ENCODE data around the gene HTR3D. TPM values are rescaled to one million over a fixed set of nuclear protein-coding genes. Genes with fewer than 3 reads are reported as not detected.
"Not testable (repeated sequence)": the region's sequence is repeated elsewhere in the genome, so short reads cannot be mapped to it uniquely, and the experiment has no call there.

Gene HTR3D
- total RNA-seq, result not detected
- long read RNA-seq, result 0 reads

GRCh38 chr3:184031187-184031792, at the start of gene HTR3D:
HTR3D (plus strand) TSS chr3:184031742; CDS start chr3:184031742, 0 bp downstream.
- no peak for DNase-seq
- intact Hi-C loops (cut with DNase I), result no loop called here
- no peak for ATAC-seq (ENCODE audit: poor library complexity)

- intact Hi-C loops (cut with DNase I), result no loop called here
- no peak for ATAC-seq (ENCODE audit: poor library complexity)
- no peak for DNase-seq
Measured at GRCh38 chr3:183981990-183982644, 49.4 kb upstream of the HTR3D start.

GRCh38 chr3:183984127-183984740, 47.3 kb upstream of the HTR3D start:
- DNase-seq (no peak), ATAC-seq (ENCODE audit: poor library complexity) (no peak)
- intact Hi-C loops (cut with DNase I), result no loop called here

GRCh38 chr3:183984749-183985729, 46.5 kb upstream of the HTR3D start:
- intact Hi-C loops (cut with DNase I), result no loop called here
- no peak for ATAC-seq (ENCODE audit: poor library complexity)

GRCh38 chr3:183987000-183987600, 44.4 kb upstream of the HTR3D start:
- intact Hi-C loops (cut with DNase I), result no loop called here
- no peak for ATAC-seq (ENCODE audit: poor library complexity)

More at GRCh38 chr3:183984749-183985729, 46.5 kb upstream of the HTR3D start:
- DNase-seq, result no peak

GRCh38 chr3:183988216-183988790, 43.2 kb upstream of the HTR3D start:
- ATAC-seq (ENCODE audit: poor library complexity), result no peak
- intact Hi-C loops (cut with DNase I), result no loop called here

More at GRCh38 chr3:183987000-183987600, 44.4 kb upstream of the HTR3D start:
- DNase-seq, result no peak

GRCh38 chr3:183991403-183991802, 40.1 kb upstream of the HTR3D start:
- DNase-seq, result no peak
- intact Hi-C loops (cut with DNase I), result no loop called here
- no peak for ATAC-seq (ENCODE audit: poor library complexity)

More at GRCh38 chr3:183988216-183988790, 43.2 kb upstream of the HTR3D start:
- no peak for DNase-seq

GRCh38 chr3:184001761-184002160, 29.8 kb upstream of the HTR3D start:
- DNase-seq (no peak), ATAC-seq (ENCODE audit: poor library complexity) (no peak)
- intact Hi-C loops (cut with DNase I), result no loop called here

GRCh38 chr3:184002469-184002868, 29.1 kb upstream of the HTR3D start:
- peak; percentile 66 for DNase-seq
- intact Hi-C loops (cut with DNase I), result no loop called here

GRCh38 chr3:184003187-184003967, 28.2 kb upstream of the HTR3D start:
- ATAC-seq (ENCODE audit: poor library complexity) (no peak), DNase-seq (no peak)
- intact Hi-C loops (cut with DNase I), result no loop called here

More at GRCh38 chr3:184002469-184002868, 29.1 kb upstream of the HTR3D start:
- peak; percentile 71 for ATAC-seq (ENCODE audit: poor library complexity)

- ATAC-seq (ENCODE audit: poor library complexity) (peak; percentile 40), DNase-seq (no peak)
- intact Hi-C loops (cut with DNase I), result no loop called here
Measured at GRCh38 chr3:184004476-184004875, 27.1 kb upstream of the HTR3D start.

- intact Hi-C loops (cut with DNase I), result loop anchor here (5.0 kb wide), 1 partner anchor 369 kb away; the partner anchor contains the start of gene KLHL24
Measured at GRCh38 chr3:184005941-184006507, 25.5 kb upstream of the HTR3D start.

GRCh38 chr3:184007143-184007813, 24.3 kb upstream of the HTR3D start:
- intact Hi-C loops (cut with DNase I), result loop anchor here (5.0 kb wide), 1 partner anchor 370 kb away; the partner anchor contains the start of gene KLHL24
- not testable (repeated sequence) for DNase-seq; ATAC-seq (ENCODE audit: poor library complexity)

More at GRCh38 chr3:184005941-184006507, 25.5 kb upstream of the HTR3D start:
- DNase-seq, result peak; percentile 76
- ATAC-seq (ENCODE audit: poor library complexity), result peak; percentile 77

- DNase-seq, result no peak
- ATAC-seq (ENCODE audit: poor library complexity), result no peak
- intact Hi-C loops (cut with DNase I), result loop anchor here (5.0 kb wide), 1 partner anchor 371 kb away; the partner anchor contains the start of gene KLHL24
Measured at GRCh38 chr3:184008161-184008560, 23.4 kb upstream of the HTR3D start.

- ATAC-seq (ENCODE audit: poor library complexity), result no peak
- intact Hi-C loops (cut with DNase I), result no loop called here
- no peak for DNase-seq
Measured at GRCh38 chr3:184011230-184011876, 20.2 kb upstream of the HTR3D start.

Measured in Right ventricle myocardium superior (tissue), 1 donor.